Stimulated activated CD4-positive, alpha-beta T cell treated with anti-CD3 and anti-CD28 coated beads, Interleukin-15, amount 100 ng/mL, for 24 hours (primary cell): Measurements from ENCODE around the gene CTU2.

Source experiments
- DNase-seq: peaks from one replicate; pipeline ENCODE4 v3.0.0-alpha.2; 2020

CTU2 gene

GRCh38 chr16:88697831-88698615, 8.3 kb upstream of the CTU2 start:
- DNase-seq: no peak

- no peak for DNase-seq
Observed at GRCh38 chr16:88698646-88699045, 7.7 kb upstream of the CTU2 start.

GRCh38 chr16:88699180-88699579, 7.1 kb upstream of the CTU2 start:
- no peak for DNase-seq

- DNase-seq: no peak
Observed at GRCh38 chr16:88700322-88700635, 6.0 kb upstream of the CTU2 start.

GRCh38 chr16:88700636-88701482, 5.4 kb upstream of the CTU2 start:
- peak; percentile 97 for DNase-seq

- DNase-seq: peak; percentile 46
Observed at GRCh38 chr16:88701581-88702370, 4.5 kb upstream of the CTU2 start.

- peak; percentile 46 for DNase-seq
Observed at GRCh38 chr16:88702371-88703210, 3.7 kb upstream of the CTU2 start.

- peak; percentile 85 for DNase-seq
Observed at GRCh38 chr16:88703486-88704309, 2.6 kb upstream of the CTU2 start.

- DNase-seq: peak; percentile 37
Observed at GRCh38 chr16:88705076-88705684, 1.1 kb upstream of the CTU2 start.

GRCh38 chr16:88705801-88706228, 488 bp upstream of the CTU2 start:
- DNase-seq: peak; percentile 43

GRCh38 chr16:88706965-88707826, 893 bp downstream of the CTU2 start:
- no peak for DNase-seq

GRCh38 chr16:88710556-88710955, 4.3 kb downstream of the CTU2 start:
- no peak for DNase-seq

GRCh38 chr16:88711750-88712340, 5.5 kb downstream of the CTU2 start:
- DNase-seq: no peak

- DNase-seq: no peak
Observed at GRCh38 chr16:88712362-88712979, 6.2 kb downstream of the CTU2 start.

GRCh38 chr16:88713054-88713453, 6.8 kb downstream of the CTU2 start:
- DNase-seq: no peak

GRCh38 chr16:88713568-88714419, 7.5 kb downstream of the CTU2 start:
- DNase-seq: no peak

GRCh38 chr16:88714420-88715302, 8.4 kb downstream of the CTU2 start:
- DNase-seq: no peak
